Stimulated activated CD8-positive, alpha-beta memory T cell treated with anti-CD3 and anti-CD28 coated beads, Interleukin-7, amount 100 ng/mL, for 1 hour (primary cell): Measurements from ENCODE around the gene SAP30.

Source experiments
- DNase-seq, 2 donors: peaks; one replicate each; pipeline ENCODE4 v3.0.0-alpha.2; 2020; ENCODE audit warnings: low read depth in 2 of 2

Gene SAP30

DNA sequence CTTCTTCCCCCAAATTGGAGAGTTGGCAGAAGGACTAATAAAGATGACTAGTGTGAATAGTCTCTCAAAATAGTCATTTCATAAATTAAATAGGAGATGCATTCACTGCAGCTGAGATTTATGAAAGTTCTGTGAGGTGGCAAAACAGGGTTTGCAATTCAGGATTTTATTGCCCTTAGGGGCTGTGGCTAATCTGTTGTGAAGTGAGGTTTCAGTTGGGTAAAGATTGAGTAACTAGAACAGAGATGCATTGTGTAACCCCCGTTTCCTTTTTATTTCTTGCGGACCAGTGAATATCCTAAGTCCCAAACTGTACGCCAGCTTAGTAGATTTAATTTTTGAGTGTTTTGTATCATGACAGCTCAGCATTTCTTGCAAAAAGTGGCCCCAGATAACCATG is 44.3 kb downstream of the SAP30 start:
- no peak for DNase-seq

DNA sequence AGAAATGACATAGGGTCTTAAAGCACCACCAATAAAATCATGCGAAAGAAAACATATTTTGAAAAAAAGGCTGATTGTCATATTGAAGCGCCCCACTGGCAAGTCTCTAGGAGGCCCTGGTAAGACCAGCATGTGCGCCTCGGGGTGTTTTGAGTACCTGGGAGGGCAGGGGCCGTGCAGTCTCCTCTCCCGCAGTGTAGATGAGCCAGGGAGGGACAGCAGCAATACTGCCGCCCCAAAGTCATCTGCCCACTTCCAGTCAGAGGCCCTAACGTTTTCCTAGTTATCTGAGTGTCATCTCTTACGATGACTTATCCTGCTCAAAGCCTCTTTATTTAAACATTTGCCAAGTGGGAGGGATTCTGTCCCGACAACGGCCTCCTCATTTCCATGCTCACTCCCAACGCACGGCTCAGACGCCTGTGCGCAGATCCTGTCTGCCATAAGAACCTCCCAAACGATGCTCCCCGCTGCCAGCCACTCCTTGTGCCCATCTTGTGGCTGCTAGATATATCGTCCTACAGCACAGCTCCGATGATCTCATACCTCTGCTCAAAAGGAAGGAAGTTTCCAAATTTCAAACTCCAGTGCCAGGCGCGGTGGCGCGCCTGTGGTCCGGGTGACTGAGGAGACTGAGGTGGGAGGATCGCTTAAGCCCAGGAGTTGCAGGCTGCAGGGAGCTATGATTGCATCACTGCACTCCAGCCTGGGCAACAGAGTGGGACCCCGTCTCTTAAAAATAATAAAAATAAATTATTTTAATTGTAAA is 45.3 kb downstream of the SAP30 start:
- DNase-seq, result no peak

DNA sequence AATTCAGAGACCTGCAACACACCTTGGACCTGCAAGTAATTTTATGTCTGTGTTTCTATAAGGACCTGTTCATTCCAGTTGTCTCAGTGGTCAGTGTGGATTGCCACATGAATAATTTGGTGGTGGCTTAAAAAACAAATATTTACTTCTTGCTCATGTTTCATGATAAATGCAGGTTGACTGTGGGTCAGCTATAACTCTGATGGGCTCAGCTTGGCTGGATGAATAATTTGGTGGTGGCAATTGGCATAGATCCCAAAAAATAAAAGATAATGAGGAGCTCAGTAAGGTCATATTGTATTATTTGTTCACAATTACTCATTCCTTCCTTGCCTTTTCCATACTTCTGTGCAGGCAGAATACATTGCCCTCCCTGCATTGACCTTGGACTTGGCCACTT is 47.1 kb downstream of the SAP30 start:
- DNase-seq, result no peak

DNA sequence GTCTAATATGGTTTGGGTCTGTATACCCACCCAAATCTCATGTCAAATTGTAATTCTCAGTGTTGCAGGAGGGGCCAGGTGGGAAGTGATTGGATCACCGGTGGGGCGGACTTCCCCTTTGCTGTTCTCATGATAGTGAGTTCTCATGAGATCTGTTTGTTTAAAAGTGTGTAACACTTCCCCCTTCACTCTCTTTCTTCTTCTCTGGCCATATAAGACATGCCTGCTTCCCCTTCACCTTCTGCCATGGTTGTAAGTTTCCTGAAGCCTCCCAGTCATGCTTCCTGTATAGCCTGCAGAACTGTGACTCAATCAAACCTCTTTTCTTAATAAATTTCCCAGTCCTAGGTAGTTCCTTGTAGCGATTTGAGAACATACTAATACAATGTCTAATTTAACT is 47.9 kb downstream of the SAP30 start:
- DNase-seq, result no peak

DNA sequence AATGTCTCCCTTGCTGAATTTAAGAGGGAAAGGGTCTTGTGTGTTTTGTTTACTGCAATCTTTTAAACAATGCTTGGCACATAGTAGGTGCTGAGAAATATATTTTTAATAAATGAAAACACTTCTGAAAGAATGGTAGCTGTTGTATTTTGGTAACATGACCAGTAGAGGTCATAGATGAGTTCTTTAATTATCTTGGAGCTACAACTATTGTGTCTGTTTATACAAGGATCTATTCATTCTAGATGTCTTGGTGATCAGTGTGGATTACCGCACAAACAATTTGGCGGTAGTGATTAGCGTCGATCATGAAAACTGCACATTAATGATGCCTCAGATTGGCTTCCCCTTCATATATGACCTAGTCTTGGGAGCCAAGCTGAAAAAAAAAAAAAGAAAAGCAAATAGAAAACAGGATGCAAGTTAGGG is 49.6 kb downstream of the SAP30 start:
- DNase-seq, result no peak

DNA sequence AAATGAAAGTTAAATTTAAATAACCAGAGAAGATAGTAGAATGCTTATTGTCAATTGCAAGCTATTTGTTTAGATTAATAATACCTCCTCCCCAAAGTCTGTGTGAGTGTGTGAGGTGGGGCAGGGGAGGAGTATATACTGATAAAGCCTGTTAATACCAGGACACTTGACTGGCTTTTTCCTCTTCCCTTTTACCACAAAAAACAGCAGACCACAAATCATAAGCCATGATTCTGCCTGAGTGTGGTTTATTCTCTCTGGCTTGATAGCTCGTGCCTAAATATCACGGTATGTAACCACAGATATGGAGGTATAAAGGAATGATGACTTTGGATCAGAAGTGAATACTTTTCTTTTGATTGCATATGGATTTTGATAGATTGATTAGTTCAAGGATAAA is 50.0 kb downstream of the SAP30 start:
- no peak for DNase-seq

DNA sequence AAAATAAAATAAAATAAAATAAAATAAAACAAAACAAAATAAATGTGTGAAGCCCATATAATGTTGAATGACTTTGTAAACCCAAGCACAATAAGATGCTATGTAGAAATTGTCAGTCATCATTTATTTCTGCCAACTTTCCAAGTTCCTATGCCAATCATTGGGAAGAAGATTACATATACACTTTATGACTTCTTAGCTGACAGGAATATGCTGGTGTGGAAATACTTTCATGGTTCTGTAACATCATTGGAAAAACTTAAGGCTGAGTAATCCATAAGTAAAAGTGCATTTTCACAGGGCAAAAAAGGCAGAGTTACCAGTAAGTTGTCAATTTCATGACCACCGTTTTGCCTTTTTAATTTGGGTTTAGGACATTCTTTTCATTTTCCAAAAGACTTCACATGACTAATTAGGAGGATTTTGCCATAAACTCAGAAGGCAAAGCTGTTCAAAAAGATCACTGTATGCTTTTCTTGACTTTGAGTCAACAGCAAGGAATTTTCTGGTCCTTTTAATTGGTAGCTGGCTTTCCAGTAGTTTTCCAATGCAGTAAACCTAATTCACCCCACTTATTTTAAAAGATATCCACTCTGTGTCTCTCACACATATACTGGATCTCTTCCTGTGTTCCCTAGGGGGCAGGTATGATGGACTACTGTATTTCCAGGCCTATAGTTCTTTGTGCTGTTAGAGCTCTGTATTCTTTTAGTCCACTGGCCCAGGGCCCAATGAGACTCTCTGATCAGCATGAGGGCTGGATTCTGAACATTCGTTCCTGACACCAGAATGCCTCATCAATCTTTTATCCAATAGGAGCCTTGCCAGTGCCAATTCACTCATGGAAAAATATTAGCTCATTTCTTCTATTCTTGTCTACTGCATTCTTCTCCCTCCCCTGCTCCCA is 54.4 kb downstream of the SAP30 start:
- no peak for DNase-seq

GRCh38 chr4:173426064-173426463 is 55.3 kb downstream of the SAP30 start:
- no peak for DNase-seq
